ENCODE measurements around the gene SIRT7. TPM values are rescaled to one million over a fixed set of nuclear protein-coding genes. Genes with fewer than 3 reads are reported as not detected.

SIRT7 gene
- total and polyA plus RNA-seq, 8 donors: 11.6 to 37.9 (median 13.2) TPM

DNA sequence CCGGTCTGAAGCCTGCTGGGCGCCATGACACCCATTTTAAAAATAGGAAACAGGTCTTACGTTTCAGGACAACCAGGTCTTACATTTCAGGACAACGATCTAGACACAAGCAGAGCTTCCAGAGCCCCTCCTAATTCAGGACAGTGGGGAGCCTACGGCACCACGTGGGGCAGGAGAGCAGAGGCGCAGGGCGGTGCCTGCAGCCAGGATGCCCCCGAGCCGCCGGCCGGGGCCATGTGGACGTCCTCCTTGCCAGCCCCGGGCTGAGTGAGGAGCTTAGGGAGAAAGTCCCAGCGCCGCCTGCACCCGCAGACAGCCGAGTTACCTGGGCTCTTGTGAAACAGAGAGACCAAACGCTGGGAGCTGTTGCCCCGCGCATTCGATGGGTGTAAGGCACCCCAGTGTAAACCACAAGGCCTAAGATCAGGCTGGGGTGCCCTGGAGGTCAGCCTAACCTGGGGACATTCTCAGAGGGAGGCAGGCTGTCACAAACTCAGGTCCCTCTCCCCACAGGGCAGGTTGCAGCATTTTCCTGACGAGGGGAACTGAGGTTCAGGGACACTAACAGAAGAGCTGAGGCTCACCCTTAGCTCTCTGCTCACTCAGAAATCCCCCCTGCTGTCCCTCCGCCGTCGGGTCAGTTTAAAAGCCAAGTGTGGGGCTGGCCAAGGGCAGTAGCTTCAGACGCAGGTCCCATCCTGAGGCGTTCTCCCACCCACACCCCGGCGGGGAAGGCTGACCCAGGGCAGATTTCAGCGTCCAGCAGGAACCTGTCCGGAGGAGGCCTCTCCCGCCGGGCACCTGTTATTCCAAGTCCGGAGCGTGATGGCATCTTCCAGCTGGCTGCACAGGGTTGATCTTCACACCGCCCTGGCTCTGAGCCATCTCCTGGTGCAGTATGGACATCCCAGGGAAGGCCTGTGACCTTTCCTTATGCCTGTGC lies 44.8 kb upstream of the SIRT7 start:
- no peak for ATAC-seq

DNA sequence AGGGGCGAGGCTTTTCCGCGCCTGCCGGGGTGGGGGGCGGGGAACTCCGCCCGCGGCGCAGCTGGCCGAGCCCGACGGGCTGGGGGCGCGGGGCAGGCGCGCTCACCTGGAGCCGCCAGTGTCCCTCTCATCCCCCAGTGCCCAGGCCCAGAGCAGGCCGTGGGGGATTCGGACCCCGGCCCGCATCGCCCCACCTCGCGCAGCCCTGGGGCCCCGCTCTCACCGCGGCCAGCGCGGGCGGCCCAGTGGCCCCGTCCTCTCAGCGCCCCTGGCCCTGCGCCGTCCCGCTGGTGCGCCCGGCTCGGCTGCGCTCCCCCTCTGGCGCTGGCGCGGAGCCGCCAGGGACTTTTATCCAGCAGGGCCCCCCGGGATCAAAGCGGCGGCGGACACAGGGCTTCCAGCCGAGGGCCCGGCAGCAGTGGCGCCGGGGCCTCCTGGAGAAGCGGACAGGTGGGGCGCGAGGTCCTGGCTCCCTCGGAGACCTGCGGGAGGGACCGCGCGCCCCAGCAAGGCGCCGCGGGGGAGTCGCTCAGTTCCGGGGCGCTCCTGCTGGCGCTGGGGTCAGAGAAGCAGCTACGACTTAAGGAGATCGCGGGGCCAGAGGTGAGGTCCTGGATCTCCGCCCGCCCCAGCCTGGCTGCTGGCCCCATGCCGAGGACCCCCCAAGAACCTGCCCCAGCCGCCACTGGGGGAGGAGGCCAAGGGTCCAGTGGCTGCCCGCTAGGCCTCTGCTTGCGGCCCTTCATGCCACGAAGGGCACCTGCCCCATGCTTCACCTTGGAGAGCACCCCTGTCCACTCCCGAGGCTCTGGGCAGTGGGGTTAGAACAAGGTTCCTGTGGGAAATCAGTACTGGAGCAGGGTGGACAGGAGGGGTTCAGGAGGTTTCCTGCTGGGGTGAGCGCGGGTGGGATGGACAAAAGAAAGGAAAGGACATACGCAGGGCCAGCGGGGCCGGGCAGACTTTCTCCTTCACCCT lies 43.8 kb upstream of the SIRT7 start:
- intact Hi-C loops (cut with DNase I): no loop called here
- Histone ChIP-seq H3K27me3 (peaks cover 26 to 98% of the 10 kb centered on the region in 2 donors), H3K4me3 (no peak overlapping the region), H3K4me1 (peaks cover 11 to 43% of the 10 kb centered on the region in 2 donors), H3K9me3 (no peaks in the 10 kb centered on the region), H3K27ac (no peak overlapping the region), H3K36me3 (no peaks in the 10 kb centered on the region)
- DNase-seq: no peak
- ATAC-seq: no peak
- TF ChIP-seq, protein P1, sequence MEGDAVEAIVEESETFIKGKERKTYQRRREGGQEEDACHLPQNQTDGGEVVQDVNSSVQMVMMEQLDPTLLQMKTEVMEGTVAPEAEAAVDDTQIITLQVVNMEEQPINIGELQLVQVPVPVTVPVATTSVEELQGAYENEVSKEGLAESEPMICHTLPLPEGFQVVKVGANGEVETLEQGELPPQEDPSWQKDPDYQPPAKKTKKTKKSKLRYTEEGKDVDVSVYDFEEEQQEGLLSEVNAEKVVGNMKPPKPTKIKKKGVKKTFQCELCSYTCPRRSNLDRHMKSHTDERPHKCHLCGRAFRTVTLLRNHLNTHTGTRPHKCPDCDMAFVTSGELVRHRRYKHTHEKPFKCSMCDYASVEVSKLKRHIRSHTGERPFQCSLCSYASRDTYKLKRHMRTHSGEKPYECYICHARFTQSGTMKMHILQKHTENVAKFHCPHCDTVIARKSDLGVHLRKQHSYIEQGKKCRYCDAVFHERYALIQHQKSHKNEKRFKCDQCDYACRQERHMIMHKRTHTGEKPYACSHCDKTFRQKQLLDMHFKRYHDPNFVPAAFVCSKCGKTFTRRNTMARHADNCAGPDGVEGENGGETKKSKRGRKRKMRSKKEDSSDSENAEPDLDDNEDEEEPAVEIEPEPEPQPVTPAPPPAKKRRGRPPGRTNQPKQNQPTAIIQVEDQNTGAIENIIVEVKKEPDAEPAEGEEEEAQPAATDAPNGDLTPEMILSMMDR (IDR thresholded peaks at IDR 0.05): peak in 1 of 2 donors; percentile 1

More for the DNA sequence above, 44.8 kb upstream of the SIRT7 start:
- peaks cover 26 to 98% of the 10 kb centered on the region in 2 donors for H3K27me3 ChIP-seq
- TF ChIP-seq, protein P1 (IDR thresholded peaks at IDR 0.05): no peak
- H3K4me1 ChIP-seq: peaks cover 20 to 53% of the 10 kb centered on the region in 2 donors
- H3K4me3 ChIP-seq: no peak overlapping the region
- intact Hi-C loops (cut with DNase I): no loop called here
- no peak for DNase-seq
- H3K9me3 ChIP-seq: no peaks in the 10 kb centered on the region
- no peak overlapping the region for H3K27ac ChIP-seq
- no peaks in the 10 kb centered on the region for H3K36me3 ChIP-seq

DNA sequence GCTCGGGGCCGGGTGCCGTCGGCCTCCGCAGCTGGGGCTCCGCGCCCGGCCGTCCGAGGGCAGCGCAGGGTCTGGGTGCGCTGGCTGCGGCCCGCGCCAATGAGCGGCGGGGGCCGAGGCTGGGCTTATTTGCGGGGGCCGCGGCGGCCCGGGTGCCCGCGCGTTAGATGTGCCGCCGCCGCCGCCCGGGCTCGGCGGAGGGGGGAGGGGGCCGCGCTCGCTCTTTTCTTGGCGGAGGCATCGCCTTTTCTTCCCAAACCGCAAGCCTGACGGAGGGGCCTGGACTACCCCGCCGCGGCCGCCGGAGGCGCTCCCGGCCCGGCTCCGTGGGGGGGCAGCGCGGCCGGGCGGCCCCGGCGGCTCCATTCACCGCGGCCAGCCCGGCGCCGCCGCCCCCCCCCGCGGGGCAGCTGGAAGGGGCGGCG lies 43.1 kb upstream of the SIRT7 start, which contains the start of gene NOTUM:
Gene NOTUM, minus strand, starts transcription at position 101 of the 425 bp plus-strand sequence. CDS start 278 bp downstream, outside the sequence.
- Histone ChIP-seq H3K36me3 (no peaks in the 10 kb centered on the region), H3K27ac (no peak within 1 kb of the TSS), H3K4me3 (peak within 1 kb of the TSS; percentile 24 to 47), H3K9me3 (no peaks in the 10 kb centered on the region), H3K27me3 (peaks cover 26 to 94% of the 10 kb centered on the region in 2 donors), H3K4me1 (peaks cover 8 to 38% of the 10 kb centered on the region in 2 donors)
- DNase-seq (peak in 1 of 4 donors; percentile 57), ATAC-seq (peak; percentile 4)
- intact Hi-C loops (cut with DNase I): no loop called here
- TF ChIP-seq, protein P1 (IDR thresholded peaks at IDR 0.05): peak in 1 of 2 donors; percentile 9

DNA sequence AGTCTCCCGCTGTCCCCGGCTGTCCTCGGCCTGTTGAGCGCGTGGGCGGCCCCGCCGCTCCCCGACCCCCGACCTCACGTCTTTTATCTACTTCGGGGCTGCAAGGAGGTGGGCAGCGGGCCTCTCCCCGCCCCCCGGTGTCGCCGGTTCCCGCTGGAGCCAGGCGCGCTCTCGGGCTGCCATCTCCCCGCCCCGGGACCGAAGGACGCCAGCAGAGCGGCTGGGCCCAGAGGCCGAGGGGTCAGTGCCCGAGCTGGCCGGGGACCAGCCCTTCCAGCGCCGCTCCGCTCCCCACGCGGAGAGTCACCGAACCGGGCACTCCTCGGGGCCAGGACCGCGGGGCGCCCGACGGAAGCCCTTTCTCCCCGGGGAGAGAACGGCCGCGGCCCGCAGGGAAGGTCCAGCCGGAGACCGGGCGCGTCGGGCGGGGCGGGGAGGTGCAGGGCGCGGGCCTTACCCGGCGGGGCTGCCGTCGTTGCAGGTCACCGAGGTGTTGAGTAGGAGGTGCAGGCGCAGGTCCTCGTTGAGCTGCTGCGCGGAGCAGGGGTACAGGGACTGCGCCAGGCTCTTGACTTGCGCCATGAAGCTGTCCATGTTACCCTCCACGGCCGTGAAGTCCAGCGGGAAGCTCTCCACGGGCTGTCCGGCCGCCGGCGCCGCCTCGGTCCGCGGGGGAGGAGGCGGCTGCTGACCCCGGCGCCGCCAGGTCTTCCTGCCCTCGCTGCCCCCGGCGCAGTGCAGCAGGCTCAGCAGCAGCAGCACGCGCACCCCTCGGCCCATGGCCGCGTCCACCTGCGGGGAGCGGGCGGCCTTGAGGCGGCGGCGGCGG lies 42.4 kb upstream of the SIRT7 start:
- intact Hi-C loops (cut with DNase I): no loop called here
- peak overlapping the region; percentile 24 to 47 for H3K4me3 ChIP-seq
- H3K36me3 ChIP-seq: no peaks in the 10 kb centered on the region
- H3K27me3 ChIP-seq: peaks cover 26 to 87% of the 10 kb centered on the region in 2 donors
- H3K27ac ChIP-seq: no peak overlapping the region
- peak; percentile 8 for ATAC-seq
- no peak for DNase-seq
- peaks cover 8 to 34% of the 10 kb centered on the region in 2 donors for H3K4me1 ChIP-seq
- no peaks in the 10 kb centered on the region for H3K9me3 ChIP-seq
- TF ChIP-seq, protein P1 (IDR thresholded peaks at IDR 0.05): no peak

Measured in left lung (tissue), 10 donors.